Loucy (cell line): ENCODE results near the gene PLEKHG4.

Experiments
- EZH2phosphoT487 ChIP-seq: fragments of 200-600 bp; IDR thresholded peaks from 2 replicates; pipeline ENCODE4 v1.6.1; 2018; ENCODE audit warnings: antibody characterized with exemption, mild to moderate bottlenecking, moderate library complexity, borderline replicate concordance
- TF ChIP-seq, protein P1 (sequence below): fragments of 200-600 bp; sonication (generic); conservative IDR thresholded peaks from 2 replicates; pipeline ENCODE4 v1.5.1; 2014; ENCODE audit warnings: mild to moderate bottlenecking, antibody characterized with exemption, low read length

GRCh38 chr16:67256701-67257230 lies 22.6 kb upstream of the PLEKHG4 start:
- TF ChIP-seq, protein P1, sequence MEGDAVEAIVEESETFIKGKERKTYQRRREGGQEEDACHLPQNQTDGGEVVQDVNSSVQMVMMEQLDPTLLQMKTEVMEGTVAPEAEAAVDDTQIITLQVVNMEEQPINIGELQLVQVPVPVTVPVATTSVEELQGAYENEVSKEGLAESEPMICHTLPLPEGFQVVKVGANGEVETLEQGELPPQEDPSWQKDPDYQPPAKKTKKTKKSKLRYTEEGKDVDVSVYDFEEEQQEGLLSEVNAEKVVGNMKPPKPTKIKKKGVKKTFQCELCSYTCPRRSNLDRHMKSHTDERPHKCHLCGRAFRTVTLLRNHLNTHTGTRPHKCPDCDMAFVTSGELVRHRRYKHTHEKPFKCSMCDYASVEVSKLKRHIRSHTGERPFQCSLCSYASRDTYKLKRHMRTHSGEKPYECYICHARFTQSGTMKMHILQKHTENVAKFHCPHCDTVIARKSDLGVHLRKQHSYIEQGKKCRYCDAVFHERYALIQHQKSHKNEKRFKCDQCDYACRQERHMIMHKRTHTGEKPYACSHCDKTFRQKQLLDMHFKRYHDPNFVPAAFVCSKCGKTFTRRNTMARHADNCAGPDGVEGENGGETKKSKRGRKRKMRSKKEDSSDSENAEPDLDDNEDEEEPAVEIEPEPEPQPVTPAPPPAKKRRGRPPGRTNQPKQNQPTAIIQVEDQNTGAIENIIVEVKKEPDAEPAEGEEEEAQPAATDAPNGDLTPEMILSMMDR, result no peak
- TF ChIP-seq EZH2phosphoT487, result no peak
